Trophoblast cell (in vitro differentiated cells and primary cell): ENCODE results near the gene TCFL5.

Experiments used
- DNase-seq, 2 donors: peaks; one replicate each; pipeline ENCODE4 v3.0.0-alpha.2; 2016
- H2AFZ ChIP-seq: 2 replicates; pipeline ENCODE4 v1.6.1; 2013; ENCODE audit warnings: low read length, moderate library complexity, mild to moderate bottlenecking; ENCODE audit not compliant: insufficient read depth, poor library complexity
- H2AK5ac ChIP-seq: 2 replicates; pipeline ENCODE4 v1.6.1; 2013; ENCODE audit warnings: mild to moderate bottlenecking, low read length
- H2BK120ac ChIP-seq: 2 replicates; pipeline ENCODE4 v1.6.1; 2013; ENCODE audit warnings: low read length, mild to moderate bottlenecking, moderate library complexity; ENCODE audit not compliant: insufficient read depth, poor library complexity
- H2BK12ac ChIP-seq: 2 replicates; pipeline ENCODE4 v1.6.1; 2013; ENCODE audit warnings: mild to moderate bottlenecking, low read length, moderate library complexity
- H2BK5ac ChIP-seq: 2 replicates; pipeline ENCODE4 v1.6.1; 2013; ENCODE audit warnings: low read length, low read depth, moderate library complexity, mild to moderate bottlenecking; ENCODE audit not compliant: poor library complexity
- H3K14ac ChIP-seq: 2 replicates; pipeline ENCODE4 v1.6.1; 2013; ENCODE audit warnings: mild to moderate bottlenecking, low read length
- H3K18ac ChIP-seq: 2 replicates; pipeline ENCODE4 v1.6.1; 2013; ENCODE audit warnings: mild to moderate bottlenecking, low read length
- H3K23ac ChIP-seq: 2 replicates; pipeline ENCODE4 v1.6.1; 2013; ENCODE audit warnings: low read length
- H3K27ac ChIP-seq: 2 replicates; pipeline ENCODE4 v1.5.1; 2013; ENCODE audit warnings: low read depth, mild to moderate bottlenecking, inconsistent platforms, low read length, moderate library complexity
- H3K27me3 ChIP-seq: 2 replicates; pipeline ENCODE4 v1.6.1; 2013; ENCODE audit warnings: inconsistent platforms, mild to moderate bottlenecking, low read length, moderate library complexity; ENCODE audit not compliant: insufficient read depth
- H3K36me3 ChIP-seq, 2 experiments: 1 replicate in 1 of 2; 2 replicates in 1 of 2; pipeline ENCODE4 v1.6.1; 2013; ENCODE audit warnings: low read length in 2 of 2, mild to moderate bottlenecking in 2 of 2, moderate library complexity in 1 of 2; ENCODE audit not compliant: insufficient read depth in 2 of 2, control insufficient read depth in 1 of 2
- H3K4ac ChIP-seq: 2 replicates; pipeline ENCODE4 v1.6.1; 2013; ENCODE audit warnings: low read depth, mild to moderate bottlenecking, low read length, moderate library complexity
- H3K4me1 ChIP-seq, 2 experiments: 1 replicate in 1 of 2; 2 replicates in 1 of 2; pipeline ENCODE4 v1.6.1; 2013; ENCODE audit warnings: low read length in 2 of 2, mild to moderate bottlenecking in 2 of 2, moderate library complexity in 1 of 2; ENCODE audit not compliant: insufficient read depth in 2 of 2, control insufficient read depth in 1 of 2
- H3K4me2 ChIP-seq: 2 replicates; pipeline ENCODE4 v1.6.1; 2013; ENCODE audit warnings: inconsistent platforms, mild to moderate bottlenecking, low read length, moderate library complexity
- H3K4me3 ChIP-seq: 2 replicates; pipeline ENCODE4 v1.5.1; 2013; ENCODE audit warnings: mild to moderate bottlenecking, low read depth, low read length, inconsistent platforms
- H3K79me1 ChIP-seq: one replicate; pipeline ENCODE4 v1.6.1; 2013; ENCODE audit warnings: low read length
- H3K79me2 ChIP-seq: 2 replicates; pipeline ENCODE4 v1.6.1; 2013; ENCODE audit warnings: low read length, mild to moderate bottlenecking; ENCODE audit not compliant: control insufficient read depth, insufficient read depth, poor library complexity
- H3K9ac ChIP-seq: 2 replicates; pipeline ENCODE4 v1.6.1; 2013; ENCODE audit warnings: mild to moderate bottlenecking, low read length
- H3K9me3 ChIP-seq: 2 replicates; pipeline ENCODE4 v1.6.1; 2013; ENCODE audit warnings: low read depth, mild to moderate bottlenecking, control low read depth, inconsistent platforms, low read length; ENCODE audit not compliant: insufficient read depth
- H4K12ac ChIP-seq: 2 replicates; pipeline ENCODE4 v1.6.1; 2013; ENCODE audit warnings: low read depth, mild to moderate bottlenecking, low read length, moderate library complexity
- H4K8ac ChIP-seq: 2 replicates; pipeline ENCODE4 v1.6.1; 2013; ENCODE audit warnings: low read depth, mild to moderate bottlenecking, low read length, moderate library complexity
- H4K91ac ChIP-seq: one replicate; pipeline ENCODE4 v1.6.1; 2013; ENCODE audit warnings: low read depth, mild to moderate bottlenecking, low read length, moderate library complexity
- WGBS: extraction: QIAGEN DNeasy Blood & Tissue Kit; methylation state at CpG from one replicate; pipeline ENCODE4 v1.1.7; 2013; ENCODE audit warnings: missing lambda C conversion rate; ENCODE audit not compliant: insufficient read length, insufficient coverage; ENCODE audit errors: extremely low coverage; 5-methylcytosine and 5-hydroxymethylcytosine counted together

Gene TCFL5

GRCh38 chr20:62902926-62903615 is 41.4 kb upstream of the TCFL5 start:
- Histone ChIP-seq H3K23ac (no peak overlapping the region), H3K18ac (no peak overlapping the region), H4K12ac (no peak overlapping the region), H3K9me3 (no peaks in the 10 kb centered on the region), H2BK120ac (no peak overlapping the region), H3K79me2 (peaks cover 1% of the 10 kb centered on the region), H3K36me3 (peaks cover 47 to 61% of the 10 kb centered on the region in 2 experiments), H3K4ac (no peak overlapping the region), H2BK12ac (no peak overlapping the region), H3K4me1 (peaks cover 7 to 13% of the 10 kb centered on the region in 2 experiments), H3K4me2 (no peak overlapping the region), H3K4me3 (no peak overlapping the region), H3K79me1 (no peaks in the 10 kb centered on the region), H3K27ac (no peak overlapping the region), H2AFZ (no peak overlapping the region), H3K14ac (no peak overlapping the region), H3K27me3 (no peaks in the 10 kb centered on the region), H3K9ac (no peak overlapping the region), H4K91ac (no peak overlapping the region), H2AK5ac (no peak overlapping the region), H2BK5ac (no peak overlapping the region), H4K8ac (no peak overlapping the region)
- WGBS = no CpG with 5 or more reads among the region's 7 CpGs
- no peak for DNase-seq

GRCh38 chr20:62901891-62902290 is 40.3 kb upstream of the TCFL5 start:
- Histone ChIP-seq H2BK12ac (no peak overlapping the region), H2BK5ac (no peak overlapping the region), H3K79me2 (peaks cover 1% of the 10 kb centered on the region), H3K79me1 (no peaks in the 10 kb centered on the region), H3K4ac (no peak overlapping the region), H3K4me2 (no peak overlapping the region), H3K4me3 (no peak overlapping the region), H3K9me3 (no peaks in the 10 kb centered on the region), H4K91ac (no peak overlapping the region), H3K23ac (no peak overlapping the region), H3K27me3 (no peaks in the 10 kb centered on the region), H3K36me3 (peaks cover 38 to 52% of the 10 kb centered on the region in 2 experiments), H2BK120ac (no peak overlapping the region), H4K12ac (no peak overlapping the region), H4K8ac (no peak overlapping the region), H3K27ac (no peak overlapping the region), H3K9ac (no peak overlapping the region), H3K18ac (no peak overlapping the region), H2AFZ (no peak overlapping the region), H3K4me1 (peaks cover 7 to 13% of the 10 kb centered on the region in 2 experiments), H3K14ac (no peak overlapping the region), H2AK5ac (no peak overlapping the region)
- WGBS = no CpG with 5 or more reads among the region's 11 CpGs
- DNase-seq = no peak

DNA sequence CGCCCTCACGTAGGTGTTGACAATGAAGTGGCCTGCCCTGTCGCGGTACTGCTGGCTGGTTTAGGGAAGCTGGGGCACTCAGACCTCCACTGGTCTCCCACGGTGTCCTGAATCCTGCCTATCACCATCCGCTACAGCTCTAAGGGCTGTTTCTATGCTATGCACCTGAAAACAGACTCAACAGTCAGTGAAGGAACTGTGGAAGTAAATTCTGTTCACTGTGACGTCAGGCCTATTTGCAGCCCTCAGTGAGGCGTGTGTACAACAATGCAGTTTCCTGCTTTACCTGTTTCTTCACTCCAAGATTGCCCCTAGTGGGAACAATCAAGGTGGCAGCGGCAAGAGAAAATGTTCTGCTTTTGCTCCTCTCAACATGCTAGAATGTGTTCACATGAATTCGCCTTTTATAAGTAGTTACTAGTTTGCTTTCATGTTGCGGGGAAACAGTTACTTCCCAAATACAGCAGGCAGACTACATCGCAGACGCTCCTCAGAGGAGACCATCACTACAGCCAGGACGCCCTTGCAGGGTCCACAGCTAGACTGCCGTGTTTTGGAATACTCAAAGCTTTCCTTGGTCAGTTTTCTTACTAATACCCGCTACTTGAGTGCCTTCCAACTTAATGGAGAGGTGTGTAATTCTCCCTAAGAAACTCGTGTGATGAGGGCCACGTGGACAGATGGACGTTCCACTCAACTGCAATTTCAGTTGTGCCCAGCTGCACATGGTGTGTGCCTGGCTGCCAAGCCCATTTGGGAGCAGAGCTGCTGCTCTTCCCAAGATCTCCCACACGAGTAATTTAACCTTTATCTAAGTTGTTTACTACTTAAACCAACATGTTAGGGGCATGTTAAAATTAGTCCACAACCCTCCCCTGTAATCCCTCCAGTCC is 39.3 kb upstream of the TCFL5 start:
- peak overlapping the region; percentile 30 for H3K4me2 ChIP-seq
- H3K14ac ChIP-seq = no peak overlapping the region
- H3K23ac ChIP-seq = no peak overlapping the region
- H3K79me2 ChIP-seq = peaks cover 1% of the 10 kb centered on the region
- no peak overlapping the region for H2AFZ ChIP-seq
- H3K27me3 ChIP-seq = no peaks in the 10 kb centered on the region
- peak overlapping the region; percentile 62 for H3K27ac ChIP-seq
- H3K4me3 ChIP-seq = no peak overlapping the region
- H4K91ac ChIP-seq = no peak overlapping the region
- H4K12ac ChIP-seq = no peak overlapping the region
- H3K9me3 ChIP-seq = no peaks in the 10 kb centered on the region
- no peak overlapping the region for H3K18ac ChIP-seq
- peak overlapping the region; percentile 12 for H4K8ac ChIP-seq
- no peaks in the 10 kb centered on the region for H3K79me1 ChIP-seq
- H3K36me3 ChIP-seq = peaks cover 35 to 51% of the 10 kb centered on the region in 2 experiments
- peaks cover 7 to 13% of the 10 kb centered on the region in 2 experiments for H3K4me1 ChIP-seq
- no peak overlapping the region for H2BK5ac ChIP-seq
- no peak overlapping the region for H2AK5ac ChIP-seq
- no CpG with 5 or more reads among the region's 20 CpGs for WGBS
- H2BK120ac ChIP-seq = no peak overlapping the region
- H2BK12ac ChIP-seq = no peak overlapping the region
- H3K9ac ChIP-seq = no peak overlapping the region
- peak; percentile 76 to 91 for DNase-seq
- H3K4ac ChIP-seq = no peak overlapping the region

- peaks cover 1% of the 10 kb centered on the region for H3K79me2 ChIP-seq
- H2BK120ac ChIP-seq = no peak overlapping the region
- H3K4ac ChIP-seq = no peak overlapping the region
- no peak overlapping the region for H4K12ac ChIP-seq
- H3K27me3 ChIP-seq = no peaks in the 10 kb centered on the region
- H3K4me2 ChIP-seq = peak overlapping the region; percentile 30
- H2AFZ ChIP-seq = no peak overlapping the region
- H3K9ac ChIP-seq = no peak overlapping the region
- no peak overlapping the region for H3K23ac ChIP-seq
- H3K36me3 ChIP-seq = peaks cover 34 to 51% of the 10 kb centered on the region in 2 experiments
- peak overlapping the region; percentile 12 for H4K8ac ChIP-seq
- H3K14ac ChIP-seq = no peak overlapping the region
- no peak overlapping the region for H4K91ac ChIP-seq
- no peaks in the 10 kb centered on the region for H3K9me3 ChIP-seq
- peak overlapping the region; percentile 62 for H3K27ac ChIP-seq
- H3K79me1 ChIP-seq = no peaks in the 10 kb centered on the region
- no peak overlapping the region for H2BK12ac ChIP-seq
- H2AK5ac ChIP-seq = no peak overlapping the region
- H2BK5ac ChIP-seq = no peak overlapping the region
- no peak overlapping the region for H3K18ac ChIP-seq
- DNase-seq = peak; percentile 66 to 80
- H3K4me1 ChIP-seq = peaks cover 7 to 13% of the 10 kb centered on the region in 2 experiments
- WGBS = no CpG with 5 or more reads among the region's 11 CpGs
- no peak overlapping the region for H3K4me3 ChIP-seq
Measured at GRCh38 chr20:62900052-62900691, 38.5 kb upstream of the TCFL5 start.
